Activated CD4-positive, alpha-beta T cell treated with anti-CD3 and anti-CD28 coated beads, Interleukin-2, amount 10 ng/mL, durations not matched to agents 7 days and 5 days (primary cell): ENCODE measurements around the gene HLA-DRB5. TPM values are rescaled to one million over a fixed set of nuclear protein-coding genes. Genes with fewer than 3 reads are reported as not detected.
"Not testable (repeated sequence)": the region's sequence is repeated elsewhere in the genome, so short reads cannot be mapped to it uniquely, and the experiment has no call there.

Source experiments
- CTCF ChIA-PET: fragments of 350-600 bp; sonication (Branson Sonifier 250); formaldehyde crosslinking; loops from one replicate; lab custom pipeline; 2021; ENCODE audit warnings: antibody characterized with exemption; lab: Charles Lee
- POLR2A ChIA-PET: fragments of 350-600 bp; sonication (Branson Sonifier 250); formaldehyde crosslinking; loops from one replicate; lab custom pipeline; 2021; ENCODE audit warnings: antibody characterized with exemption; lab: Charles Lee
- DNase-seq: peaks from one replicate; pipeline ENCODE4 v3.0.0-alpha.2; 2020
- H3K27ac Mint-ChIP-seq: one replicate; pipeline ENCODE4 v1.8.0; 2021; ENCODE audit warnings: mild to moderate bottlenecking, moderate library complexity, mixed read lengths
- H3K27me3 Mint-ChIP-seq: one replicate; pipeline ENCODE4 v1.8.0; 2021; ENCODE audit warnings: mixed read lengths
- H3K36me3 Mint-ChIP-seq: one replicate; pipeline ENCODE4 v1.8.0; 2021; ENCODE audit warnings: low read depth, mixed read lengths
- H3K4me1 Mint-ChIP-seq: one replicate; pipeline ENCODE4 v1.8.0; 2021; ENCODE audit warnings: mixed read lengths
- H3K4me3 Mint-ChIP-seq: one replicate; pipeline ENCODE4 v1.8.0; 2021; ENCODE audit warnings: mild to moderate bottlenecking, moderate library complexity, mixed read lengths
- H3K9me3 Mint-ChIP-seq: one replicate; pipeline ENCODE4 v1.8.0; 2021; ENCODE audit warnings: mixed read lengths
- total RNA-seq, 2 experiments: library from RNA; stranded (reverse); gene quantifications; one replicate each; pipeline ENCODE4 v1.2.3, GENCODE V29; 2021

HLA-DRB5 gene
- total RNA-seq, 2 experiments from 2014 or later = 27.9 to 29.2 TPM

DNA sequence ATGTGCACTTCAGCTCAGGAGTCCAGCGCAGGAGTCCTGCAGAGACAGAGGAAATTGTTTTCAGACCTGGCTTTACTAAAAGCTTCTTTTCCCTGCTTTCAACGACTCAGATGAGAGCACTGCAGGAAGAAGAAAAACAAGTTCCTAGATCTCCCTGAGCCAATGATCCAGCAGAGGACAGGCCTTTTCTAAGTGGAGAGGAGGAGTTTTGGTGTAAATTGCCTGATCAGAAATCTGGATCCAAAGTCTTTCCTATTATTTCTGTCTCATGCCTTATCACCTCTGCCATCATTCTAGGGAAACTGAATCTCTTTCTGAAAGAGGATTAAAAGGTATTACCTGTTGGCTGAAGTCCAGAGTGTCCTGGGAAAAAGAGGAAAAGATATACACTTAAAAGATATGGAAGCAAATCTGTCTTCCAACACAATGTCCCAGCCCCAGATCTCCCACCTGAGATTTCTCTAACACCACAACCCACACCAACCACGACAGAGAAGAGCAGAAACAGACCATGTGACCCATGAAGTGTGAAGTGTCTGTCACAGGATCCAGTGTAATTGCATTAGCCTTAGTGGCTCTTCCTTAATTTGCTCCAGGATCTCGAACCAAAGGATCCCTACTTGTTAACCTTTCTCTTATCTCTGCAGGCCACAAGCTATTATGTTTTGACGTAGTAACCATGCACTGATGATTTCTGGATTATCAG, 23.1 kb upstream of the HLA-DRB5 start:
- H3K27ac Mint-ChIP-seq = no peak overlapping the region
- peaks cover 1% of the 10 kb centered on the region for H3K4me1 Mint-ChIP-seq
- DNase-seq = no peak
- CTCF ChIA-PET = no interaction called here
- H3K27me3 Mint-ChIP-seq = peaks cover 13% of the 10 kb centered on the region
- H3K36me3 Mint-ChIP-seq = no peaks in the 10 kb centered on the region
- POLR2A ChIA-PET = no interaction called here
- no peak overlapping the region for H3K4me3 Mint-ChIP-seq
- H3K9me3 Mint-ChIP-seq = peaks cover 2% of the 10 kb centered on the region

DNA sequence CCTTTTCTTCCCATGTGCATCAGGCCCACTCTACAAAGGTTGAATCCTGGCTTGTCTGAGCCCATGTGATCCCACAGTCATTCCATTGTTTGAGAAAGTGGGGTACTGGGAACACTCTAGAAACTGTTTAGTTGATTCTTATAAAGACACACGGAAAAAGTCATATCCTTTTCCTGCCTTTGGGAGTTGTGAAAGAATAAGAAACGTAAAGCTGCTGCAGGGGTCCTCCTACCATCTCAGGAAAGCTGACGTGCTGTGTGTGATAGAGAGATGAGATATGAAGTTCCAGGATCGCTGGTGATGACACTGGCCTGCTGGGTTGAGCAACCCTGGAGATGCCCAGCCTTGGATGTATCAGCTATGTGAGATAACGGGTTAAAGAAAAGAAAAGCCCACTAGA, 21.3 kb upstream of the HLA-DRB5 start:
- ChIA-PET POLR2A (interaction anchor here (0.5 kb wide), 1 partner anchor 280 kb away, joined by 3 read pairs; no protein-coding TSS in a partner anchor), CTCF (no interaction called here)
- Mint-ChIP-seq H3K27me3 (peaks cover 16% of the 10 kb centered on the region), H3K4me1 (peaks cover 5% of the 10 kb centered on the region), H3K27ac (no peak overlapping the region), H3K4me3 (no peak overlapping the region), H3K9me3 (peaks cover 2% of the 10 kb centered on the region), H3K36me3 (no peaks in the 10 kb centered on the region)
- DNase-seq = no peak

DNA sequence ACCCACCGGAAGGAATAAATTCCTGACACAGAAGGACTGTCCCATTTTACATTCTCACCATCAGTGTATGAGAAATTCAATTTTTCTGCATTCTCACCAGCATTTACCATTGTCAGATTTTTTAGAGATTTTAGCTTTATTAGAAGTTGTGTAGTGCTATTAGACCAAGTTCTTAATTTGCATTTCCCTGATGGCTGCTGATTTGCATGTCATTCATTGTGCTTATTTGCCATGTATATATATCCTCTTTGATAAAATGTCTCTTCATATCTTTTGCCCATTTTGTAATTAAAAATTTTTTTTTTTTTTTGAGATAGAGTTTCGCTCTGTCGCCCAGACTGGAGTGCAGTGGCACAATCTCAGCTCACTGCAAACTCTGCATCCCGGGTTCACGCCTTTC, 9.8 kb upstream of the HLA-DRB5 start:
- CTCF ChIA-PET = no interaction called here
- no peak overlapping the region for H3K4me3 Mint-ChIP-seq
- no peaks in the 10 kb centered on the region for H3K36me3 Mint-ChIP-seq
- DNase-seq = no peak
- H3K4me1 Mint-ChIP-seq = no peaks in the 10 kb centered on the region
- peaks cover 18% of the 10 kb centered on the region for H3K27me3 Mint-ChIP-seq
- POLR2A ChIA-PET = no interaction called here
- peaks cover 6% of the 10 kb centered on the region for H3K9me3 Mint-ChIP-seq
- H3K27ac Mint-ChIP-seq = no peak overlapping the region

DNA sequence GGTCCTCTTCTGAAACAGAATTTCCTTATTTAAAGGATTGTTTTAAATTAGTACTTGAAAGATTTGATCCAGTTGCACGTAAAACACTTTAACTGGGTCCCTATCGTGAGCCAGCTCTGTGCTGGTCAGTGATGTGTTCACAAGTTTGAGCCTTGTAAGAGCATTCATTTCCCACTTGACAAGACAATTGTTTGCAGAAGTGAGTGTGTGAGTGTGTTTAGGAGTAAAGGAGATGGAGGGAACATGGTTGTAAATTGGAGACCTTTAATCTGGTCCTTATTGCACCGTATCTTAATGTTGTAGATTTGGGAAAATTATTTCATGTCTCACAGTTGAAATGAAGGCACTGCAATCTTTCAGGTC, 325 bp upstream of the HLA-DRB5 start:
- POLR2A ChIA-PET, H3K4me1 Mint-ChIP-seq, H3K36me3 Mint-ChIP-seq, DNase-seq, H3K9me3 Mint-ChIP-seq, CTCF ChIA-PET, H3K4me3 Mint-ChIP-seq: not testable (repeated sequence)
- Mint-ChIP-seq H3K27me3 (peaks cover 20% of the 10 kb centered on the region), H3K27ac (peak overlapping the region; percentile 4)

DNA sequence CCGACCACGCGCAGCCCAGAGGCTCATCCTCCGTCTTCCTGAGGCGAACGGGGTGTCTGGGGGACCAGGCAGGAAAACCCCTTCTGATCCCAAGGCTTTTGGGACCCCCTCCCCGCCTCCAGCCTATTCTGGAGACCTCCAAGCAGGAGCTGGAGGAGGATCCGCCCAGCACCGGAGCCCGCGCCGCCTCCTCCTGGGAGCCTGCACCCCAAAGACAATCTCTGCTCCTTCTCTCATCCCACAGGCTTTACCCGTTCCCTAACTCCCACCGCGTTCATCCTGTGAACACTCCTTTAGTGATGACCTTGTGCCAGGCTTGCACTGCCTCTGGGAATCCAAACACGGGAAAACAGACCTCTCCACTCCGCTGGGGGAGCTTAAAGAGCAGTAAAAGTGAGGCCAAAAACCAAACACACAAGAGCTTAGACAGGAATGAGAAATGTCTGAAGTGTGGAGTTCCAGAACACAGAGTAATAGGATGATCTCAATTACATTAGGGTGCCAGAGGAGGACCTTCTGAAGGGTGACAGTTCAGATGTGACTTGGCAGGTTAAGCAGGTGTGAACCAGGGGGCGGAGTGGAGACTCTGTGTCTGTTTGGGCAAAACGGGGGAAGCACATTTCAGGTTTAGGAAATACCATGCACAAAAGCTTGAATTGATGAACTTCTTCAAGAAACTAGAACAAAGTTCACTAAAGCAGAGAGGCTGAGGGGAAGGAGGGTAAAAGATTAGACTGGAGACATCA, 7.6 kb downstream of the HLA-DRB5 start:
- Mint-ChIP-seq H3K4me3 (no peak overlapping the region), H3K27me3 (peaks cover 16% of the 10 kb centered on the region), H3K4me1 (no peaks in the 10 kb centered on the region), H3K9me3 (no peaks in the 10 kb centered on the region), H3K27ac (no peak overlapping the region), H3K36me3 (no peaks in the 10 kb centered on the region)
- ChIA-PET POLR2A (no interaction called here), CTCF (no interaction called here)
- no peak for DNase-seq

DNA sequence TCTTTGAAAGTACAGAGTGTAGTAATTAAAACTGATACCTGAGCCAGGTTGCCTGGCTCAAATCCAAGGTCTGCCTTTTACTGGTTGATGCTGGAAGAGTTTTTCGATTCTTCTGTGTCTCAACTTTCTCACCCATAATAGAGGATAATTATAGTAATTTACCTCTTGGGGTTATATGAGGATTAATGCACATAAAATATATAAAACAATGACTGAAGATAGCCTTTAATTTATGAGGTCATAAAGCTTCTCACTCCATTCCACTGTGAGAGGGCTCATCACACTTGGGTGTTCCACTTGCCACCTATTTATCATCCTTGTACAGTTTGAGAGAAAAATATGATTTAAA, 10.2 kb downstream of the HLA-DRB5 start:
- ChIA-PET POLR2A (no interaction called here), CTCF (no interaction called here)
- H3K36me3 Mint-ChIP-seq = no peaks in the 10 kb centered on the region
- H3K27me3 Mint-ChIP-seq = peaks cover 16% of the 10 kb centered on the region
- no peaks in the 10 kb centered on the region for H3K9me3 Mint-ChIP-seq
- H3K4me3 Mint-ChIP-seq = no peak overlapping the region
- no peak overlapping the region for H3K27ac Mint-ChIP-seq
- no peaks in the 10 kb centered on the region for H3K4me1 Mint-ChIP-seq
- DNase-seq = no peak

DNA sequence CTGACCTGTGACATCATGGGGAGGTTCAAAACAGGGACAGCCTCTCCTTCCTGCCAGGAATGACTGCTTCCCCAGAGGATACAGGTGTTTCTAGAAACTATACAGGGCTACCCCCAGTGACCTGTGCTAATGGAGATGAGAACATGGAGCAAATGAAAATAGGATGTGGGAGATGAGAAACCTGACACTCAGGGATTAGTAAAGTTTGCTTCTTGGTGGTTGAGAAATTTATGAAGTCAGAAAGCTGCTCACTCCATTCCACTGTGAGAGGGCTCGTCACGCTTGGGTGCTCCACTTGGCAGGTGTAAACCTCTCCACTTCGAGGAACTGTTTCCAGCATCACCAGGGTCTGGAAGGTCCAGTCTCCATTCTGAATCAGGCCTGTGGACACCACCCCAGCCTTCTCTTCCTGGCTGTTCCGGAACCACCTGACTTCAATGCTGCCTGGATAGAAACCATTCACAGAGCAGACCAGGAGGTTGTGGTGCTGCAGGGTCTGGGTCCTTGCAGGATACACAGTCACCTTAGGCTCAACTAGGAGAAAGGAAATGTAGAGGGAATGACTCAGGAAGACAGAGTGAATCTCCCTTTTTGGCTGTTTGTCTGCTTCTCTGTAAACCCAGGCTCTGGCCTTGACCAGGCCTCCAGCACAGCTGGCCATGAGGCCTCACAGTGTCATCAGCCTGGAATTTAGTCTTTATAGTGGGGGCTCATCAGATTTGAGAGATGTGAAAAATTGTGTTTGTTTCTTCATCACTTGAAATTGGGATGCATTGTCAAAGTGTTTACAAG, 10.8 kb downstream of the HLA-DRB5 start:
- no peaks in the 10 kb centered on the region for H3K4me1 Mint-ChIP-seq
- H3K9me3 Mint-ChIP-seq = no peaks in the 10 kb centered on the region
- H3K36me3 Mint-ChIP-seq = no peaks in the 10 kb centered on the region
- H3K27ac Mint-ChIP-seq = no peak overlapping the region
- no peak for DNase-seq
- ChIA-PET CTCF (no interaction called here), POLR2A (no interaction called here)
- H3K4me3 Mint-ChIP-seq = no peak overlapping the region
- peaks cover 15% of the 10 kb centered on the region for H3K27me3 Mint-ChIP-seq

DNA sequence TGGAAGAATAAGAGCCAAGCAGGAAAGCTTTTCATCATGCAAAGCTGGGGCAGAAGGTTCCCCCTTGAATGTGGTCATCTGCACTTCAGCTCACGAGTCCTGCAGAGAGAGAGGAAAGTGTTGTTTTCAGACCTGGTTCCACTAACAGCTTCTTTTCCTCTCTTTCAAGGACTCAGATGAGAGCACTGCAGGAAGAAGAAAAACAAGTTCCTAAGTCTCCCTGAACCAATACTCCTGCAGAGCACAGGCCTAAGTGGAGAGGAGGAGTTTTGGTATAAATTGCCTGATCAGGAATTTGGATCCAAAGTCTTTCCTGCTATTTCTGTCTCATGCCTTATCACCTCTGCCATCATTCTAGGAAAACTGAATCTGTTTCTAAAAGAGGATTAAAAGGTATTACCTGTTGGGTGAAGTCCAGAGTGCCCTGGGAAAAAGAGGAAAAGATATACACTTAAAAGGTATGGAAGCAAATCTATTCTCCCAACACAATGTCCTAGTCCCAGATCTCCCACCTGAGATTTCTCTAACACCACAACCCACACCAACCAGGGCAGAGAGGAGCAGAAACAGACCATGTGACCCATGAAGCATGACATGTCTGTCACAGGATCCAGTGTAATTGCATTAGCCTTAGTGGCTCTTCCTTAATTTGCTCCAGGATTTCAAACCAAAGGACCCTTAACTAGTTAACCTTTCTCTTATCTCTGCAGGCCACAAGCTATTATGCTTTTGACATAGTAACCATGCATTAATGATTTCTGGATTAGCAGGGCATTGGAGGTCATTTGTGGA, 12.2 kb downstream of the HLA-DRB5 start:
- ChIA-PET CTCF (no interaction called here), POLR2A (no interaction called here)
- DNase-seq = no peak
- no peaks in the 10 kb centered on the region for H3K9me3 Mint-ChIP-seq
- no peak overlapping the region for H3K27ac Mint-ChIP-seq
- H3K27me3 Mint-ChIP-seq = peaks cover 11% of the 10 kb centered on the region
- no peaks in the 10 kb centered on the region for H3K4me1 Mint-ChIP-seq
- no peak overlapping the region for H3K4me3 Mint-ChIP-seq
- no peaks in the 10 kb centered on the region for H3K36me3 Mint-ChIP-seq

DNA sequence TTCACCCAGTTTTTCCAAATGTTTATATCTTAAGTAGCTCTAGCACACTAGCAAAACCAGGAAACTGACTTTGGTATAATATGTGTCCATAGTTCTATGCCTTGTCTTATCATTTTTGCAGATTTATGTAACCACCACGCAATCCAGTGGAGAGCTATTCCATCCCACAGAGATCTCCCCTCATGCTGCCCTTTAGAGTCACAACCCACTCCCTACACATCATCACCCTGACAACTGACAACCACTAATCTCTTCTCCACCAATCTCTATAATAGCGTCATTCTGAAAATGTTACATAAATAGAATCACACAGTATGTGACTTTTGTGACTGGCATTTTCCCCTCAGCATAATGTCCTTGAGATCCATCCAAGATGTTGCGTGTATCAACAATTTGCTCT, 29.1 kb downstream of the HLA-DRB5 start:
- Mint-ChIP-seq H3K27ac (no peak overlapping the region), H3K4me1 (peaks cover 3% of the 10 kb centered on the region), H3K9me3 (no peaks in the 10 kb centered on the region), H3K36me3 (no peaks in the 10 kb centered on the region), H3K4me3 (no peak overlapping the region), H3K27me3 (peaks cover 21% of the 10 kb centered on the region)
- CTCF ChIA-PET = no interaction called here
- no peak for DNase-seq
- POLR2A ChIA-PET = no interaction called here

DNA sequence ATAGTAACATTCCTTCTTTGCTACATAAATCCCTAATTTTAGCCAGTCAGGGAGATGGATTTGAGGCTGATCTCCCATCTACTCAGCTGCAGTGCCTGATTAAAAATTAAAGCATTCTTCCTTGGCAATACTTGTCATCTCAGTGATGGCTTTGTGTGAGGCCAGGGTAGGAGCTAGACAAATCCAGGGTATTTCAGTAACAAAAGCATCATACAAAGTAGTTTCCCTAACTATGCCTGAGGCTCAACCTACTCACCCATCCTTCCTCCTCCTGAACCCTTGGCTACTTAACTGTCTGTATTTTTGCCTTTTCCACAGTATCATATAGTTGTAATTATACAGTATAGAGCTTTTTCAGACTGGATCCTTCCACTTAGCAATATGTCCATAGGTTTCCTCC, 37.7 kb downstream of the HLA-DRB5 start:
- DNase-seq = no peak
- POLR2A ChIA-PET = no interaction called here
- Mint-ChIP-seq H3K4me1 (no peaks in the 10 kb centered on the region), H3K27me3 (peaks cover 28% of the 10 kb centered on the region), H3K36me3 (no peaks in the 10 kb centered on the region), H3K27ac (no peak overlapping the region), H3K4me3 (no peak overlapping the region), H3K9me3 (no peaks in the 10 kb centered on the region)
- CTCF ChIA-PET = no interaction called here

DNA sequence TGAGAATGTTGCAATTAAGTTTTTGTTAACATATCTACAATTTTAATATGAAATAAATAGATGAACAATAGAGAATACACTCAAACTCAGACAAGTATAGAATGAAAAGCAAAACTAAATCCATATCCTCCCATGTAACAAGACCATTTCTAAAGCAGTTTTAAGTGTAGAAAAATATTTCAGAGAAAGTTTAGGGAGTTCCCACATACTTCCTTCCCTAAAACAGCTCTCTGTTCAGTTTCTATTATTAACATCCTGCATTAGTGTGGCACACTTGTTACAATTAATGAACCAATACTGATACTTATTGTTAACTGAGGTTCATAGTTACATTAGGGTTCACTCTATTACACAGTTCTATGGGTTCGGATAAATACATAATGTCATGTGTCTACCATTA, 38.4 kb downstream of the HLA-DRB5 start:
- H3K4me3 Mint-ChIP-seq = no peak overlapping the region
- no peaks in the 10 kb centered on the region for H3K9me3 Mint-ChIP-seq
- no peaks in the 10 kb centered on the region for H3K36me3 Mint-ChIP-seq
- no peak for DNase-seq
- no peaks in the 10 kb centered on the region for H3K4me1 Mint-ChIP-seq
- H3K27me3 Mint-ChIP-seq = peaks cover 28% of the 10 kb centered on the region
- ChIA-PET POLR2A (no interaction called here), CTCF (no interaction called here)
- H3K27ac Mint-ChIP-seq = no peak overlapping the region

DNA sequence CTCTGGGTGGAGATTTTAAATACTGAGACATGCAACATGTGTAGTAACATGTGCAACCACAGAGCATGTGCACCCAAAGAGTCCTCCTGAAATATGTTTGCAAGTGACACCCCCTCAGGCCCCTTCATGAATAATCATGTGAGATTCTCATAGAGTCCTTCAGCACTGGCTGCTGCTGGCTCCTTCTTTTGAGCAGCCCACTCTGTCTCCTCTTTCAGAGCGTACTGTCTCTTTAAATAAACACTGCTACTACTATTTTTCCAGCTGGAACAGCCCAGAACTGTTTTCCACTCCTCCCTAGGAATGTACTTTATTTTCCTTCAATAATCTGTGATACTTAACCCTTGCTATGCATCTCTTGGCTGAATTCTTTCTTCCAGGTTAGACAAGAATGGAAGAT, 42.0 kb downstream of the HLA-DRB5 start:
- Mint-ChIP-seq H3K4me3 (no peak overlapping the region), H3K36me3 (no peaks in the 10 kb centered on the region), H3K27me3 (peaks cover 29% of the 10 kb centered on the region), H3K9me3 (no peaks in the 10 kb centered on the region), H3K27ac (no peak overlapping the region), H3K4me1 (no peaks in the 10 kb centered on the region)
- no peak for DNase-seq
- POLR2A ChIA-PET = no interaction called here
- CTCF ChIA-PET = no interaction called here

DNA sequence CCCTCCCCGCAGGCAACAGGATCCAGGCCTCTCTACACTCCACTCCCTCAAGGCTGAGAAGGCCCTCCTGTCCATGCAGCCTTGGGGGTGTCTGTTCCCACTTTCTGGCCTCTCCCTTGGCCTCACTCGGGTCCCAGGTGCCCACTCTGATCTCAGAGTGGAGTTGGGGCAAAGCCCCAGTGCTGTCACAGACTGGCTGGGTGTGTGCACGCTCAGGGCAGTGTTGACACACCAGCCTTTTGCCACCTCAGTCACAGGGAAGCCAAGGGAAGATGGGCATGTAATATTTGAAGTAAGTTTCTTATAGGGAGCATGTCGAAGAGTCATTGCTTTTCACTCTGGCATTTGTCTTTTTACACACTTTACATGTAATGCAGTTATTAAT, 45.5 kb downstream of the HLA-DRB5 start:
- ChIA-PET POLR2A (no interaction called here), CTCF (no interaction called here)
- no peaks in the 10 kb centered on the region for H3K36me3 Mint-ChIP-seq

More for the DNA sequence above, 45.5 kb downstream of the HLA-DRB5 start:
- Mint-ChIP-seq H3K4me3 (no peak overlapping the region), H3K27ac (no peak overlapping the region), H3K9me3 (no peaks in the 10 kb centered on the region), H3K27me3 (peaks cover 35% of the 10 kb centered on the region), H3K4me1 (no peaks in the 10 kb centered on the region)
- no peak for DNase-seq
